ENCODE results near the gene GDPGP1. TPM values are rescaled to one million over a fixed set of nuclear protein-coding genes. Genes with fewer than 3 reads are reported as not detected.

The GDPGP1 gene
- total and polyA plus RNA-seq, 9 of the 15 experiments (the other 6 are each of a cell fraction or from before 2014, with no cell fraction given): 0.78 to 6.1 (median 2.8) TPM

DNA sequence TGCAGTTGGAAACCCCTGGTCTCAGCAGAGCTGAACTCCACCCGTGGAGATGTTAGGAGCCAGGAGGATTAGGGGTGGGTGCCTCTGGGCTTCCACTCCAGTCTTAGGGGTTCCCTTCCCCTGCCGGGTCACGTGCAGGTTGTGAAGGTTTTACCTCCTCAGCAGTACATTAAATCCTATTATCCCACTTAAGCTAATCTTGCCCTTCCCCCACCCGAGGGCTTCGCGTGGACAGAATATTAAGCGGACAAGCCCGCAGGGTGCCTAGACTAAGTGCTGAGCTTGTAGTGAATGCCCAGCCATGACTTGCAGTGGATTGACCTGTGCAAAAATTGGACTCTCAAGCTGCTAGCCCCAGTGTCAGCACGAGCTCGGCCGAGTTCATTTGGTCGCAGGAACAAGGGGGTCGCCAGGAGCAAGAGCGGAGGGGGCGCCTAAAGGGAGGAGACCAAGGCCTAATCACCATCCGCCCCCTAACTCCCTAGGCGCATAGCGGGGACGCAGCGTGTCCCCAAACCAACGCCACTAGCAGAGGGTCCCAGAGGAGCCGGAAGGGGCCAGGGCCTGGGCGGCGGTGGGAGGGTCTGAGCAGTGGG lies 33.4 kb upstream of the GDPGP1 start (continued):
- TF ChIP-seq, protein P1, sequence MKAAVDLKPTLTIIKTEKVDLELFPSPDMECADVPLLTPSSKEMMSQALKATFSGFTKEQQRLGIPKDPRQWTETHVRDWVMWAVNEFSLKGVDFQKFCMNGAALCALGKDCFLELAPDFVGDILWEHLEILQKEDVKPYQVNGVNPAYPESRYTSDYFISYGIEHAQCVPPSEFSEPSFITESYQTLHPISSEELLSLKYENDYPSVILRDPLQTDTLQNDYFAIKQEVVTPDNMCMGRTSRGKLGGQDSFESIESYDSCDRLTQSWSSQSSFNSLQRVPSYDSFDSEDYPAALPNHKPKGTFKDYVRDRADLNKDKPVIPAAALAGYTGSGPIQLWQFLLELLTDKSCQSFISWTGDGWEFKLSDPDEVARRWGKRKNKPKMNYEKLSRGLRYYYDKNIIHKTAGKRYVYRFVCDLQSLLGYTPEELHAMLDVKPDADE (conservative IDR thresholded peaks at IDR 0.05; ENCODE audit: control insufficient read depth, low read depth, low read length): no peak
- TF ChIP-seq HOXB6 (CRISPR knock-in tag; IDR thresholded peaks at IDR 0.05; ENCODE audit: borderline replicate concordance): no peak
- no peak for TF ChIP-seq PHF8 (IDR thresholded peaks at IDR 0.05; ENCODE audit: borderline replicate concordance, low read length)
- TF ChIP-seq PTRF (tag; IDR thresholded peaks at IDR 0.05): no peak

DNA sequence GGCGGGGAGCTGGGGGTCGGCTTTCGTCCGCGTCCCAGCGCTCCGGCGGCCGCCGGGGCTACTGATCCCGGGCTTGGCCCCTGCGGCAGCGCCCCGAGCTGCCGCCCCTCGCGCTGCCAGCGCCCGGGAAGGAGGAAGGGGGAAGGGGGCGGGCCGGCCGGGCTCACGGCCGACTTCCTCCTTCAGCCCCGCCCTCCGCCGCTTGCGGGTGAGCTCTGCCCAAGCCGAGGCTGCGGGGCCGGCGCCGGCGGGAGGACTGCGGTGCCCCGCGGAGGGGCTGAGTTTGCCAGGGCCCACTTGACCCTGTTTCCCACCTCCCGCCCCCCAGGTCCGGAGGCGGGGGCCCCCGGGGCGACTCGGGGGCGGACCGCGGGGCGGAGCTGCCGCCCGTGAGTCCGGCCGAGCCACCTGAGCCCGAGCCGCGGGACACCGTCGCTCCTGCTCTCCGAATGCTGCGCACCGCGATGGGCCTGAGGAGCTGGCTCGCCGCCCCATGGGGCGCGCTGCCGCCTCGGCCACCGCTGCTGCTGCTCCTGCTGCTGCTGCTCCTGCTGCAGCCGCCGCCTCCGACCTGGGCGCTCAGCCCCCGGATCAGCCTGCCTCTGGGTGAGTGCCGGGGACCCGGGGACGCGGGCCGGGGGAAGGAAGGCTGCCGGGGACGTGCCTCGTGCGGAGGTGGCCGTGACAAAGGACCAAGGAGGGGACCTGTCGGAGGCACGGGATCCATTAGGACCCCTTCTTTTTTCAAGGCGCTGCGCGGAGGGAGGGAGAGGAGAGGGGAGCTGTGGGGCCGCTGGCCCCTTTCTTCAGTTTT lies 32.7 kb upstream of the GDPGP1 start, which contains the start of gene SEMA4B:
Gene SEMA4B (plus strand): TSS at position 201 of the 814 bp plus-strand sequence. CDS start 249 bp downstream, at position 450.
- peaks cover 69% of the 10 kb centered on the region for H3K79me2 ChIP-seq (ENCODE audit: control insufficient read depth, insufficient read depth, low read length)
- 2% methylated on average over 36 of the region's 88 CpGs for WGBS (ENCODE audit: insufficient coverage, low coverage, missing lambda C conversion rate)
- DNase-seq (ENCODE audit: extremely low read depth in 1 of 4, low spot score in 3 of 4): peak; percentile 84 to 95 (median 92)
- intact Hi-C loops (cut with micrococcal nuclease) (loop anchor here (2.0 kb wide), 1 partner anchor 17 kb away; no protein-coding TSS in a partner anchor), in situ Hi-C loops (cut with MboI) (no loop called here)
- peak within 1 kb of the TSS; percentile 73 for H2AFZ ChIP-seq (ENCODE audit: low read depth, low read length)
- no peaks in the 10 kb centered on the region for H3K9me1 ChIP-seq (ENCODE audit: control insufficient read depth, insufficient read depth, low read length)
- peak; percentile 96 for ATAC-seq
- CTCF ChIA-PET (ENCODE audit: low intra/inter-chr PET ratio): interaction anchor here (0.7 kb wide), 1 partner anchor 58 kb away, joined by 3 read pairs; no protein-coding TSS in a partner anchor
- peak within 1 kb of the TSS; percentile 63 for H3K27ac ChIP-seq (ENCODE audit: extremely low read depth, low read depth, low read length)
- BruUV-seq (replicated peaks): no TSS peak
- H3K9ac ChIP-seq (ENCODE audit: insufficient read depth in 1 of 2, low read depth in 2 of 2, low read length in 2 of 2): peak within 1 kb of the TSS; percentile 64 to 93
- 0 out of 2 replicates have a peak, but pooled peaks cover 12% of the 10 kb centered on the region for H4K20me1 ChIP-seq (replicated peaks; ENCODE audit: control insufficient read depth, insufficient read depth, low read length)
- no peaks in the 10 kb centered on the region for H3K9me3 ChIP-seq (replicated peaks; ENCODE audit: control insufficient read depth, insufficient read depth, low read depth, low read length)
- no peak for FAIRE-seq
- H3K4me2 ChIP-seq (ENCODE audit: insufficient read depth, low read length): peak within 1 kb of the TSS; percentile 79
- peak within 1 kb of the TSS; percentile 83 for H3K4me3 ChIP-seq
- H3K4me1 ChIP-seq (replicated peaks in 1 of 2; ENCODE audit: control insufficient read depth in 2 of 2, insufficient read depth in 2 of 2, low read length in 2 of 2): peaks cover 26 to 33% of the 10 kb centered on the region in 2 experiments; a peak in 4 of 5 replicates
- POLR2A ChIA-PET: interaction anchor here (0.6 to 4.2 kb wide), 14 partner anchors 8 to 1098 kb away, joined by 3 to 24 read pairs (median 4); partner anchors contain the start of genes CIB1 and GDPGP1
- peaks cover 38% of the 10 kb centered on the region; the same call in 2 of the 3 replicates for H3K36me3 ChIP-seq (ENCODE audit: control insufficient read depth, insufficient read depth, low read length)
- H3K27me3 ChIP-seq (ENCODE audit: control insufficient read depth in 2 of 2, insufficient read depth in 2 of 2, low read length in 2 of 2): no peaks in the 10 kb centered on the region
- TF ChIP-seq CCNT2 (IDR thresholded peaks at IDR 0.05; ENCODE audit: borderline replicate concordance, extremely low read depth, insufficient read length, low read depth, low read length) (peak; percentile 82), GABPA (tag; conservative IDR thresholded peaks at IDR 0.05; ENCODE audit: low read depth) (peak; percentile 67), RBBP5 (IDR thresholded peaks at IDR 0.05; ENCODE audit: borderline replicate concordance, insufficient read depth, low read length, poor library complexity, severe bottlenecking) (peak; percentile 64), RBFOX2 (IDR thresholded peaks at IDR 0.05; ENCODE audit: low read depth, low read length) (peak; percentile 69), ELF1 (tag; IDR thresholded peaks at IDR 0.05) (peak; percentile 75), KDM5B (IDR thresholded peaks at IDR 0.05; ENCODE audit: insufficient replicate concordance, low read depth, low read length) (no peak), MTA3 (IDR thresholded peaks at IDR 0.05; ENCODE audit: borderline replicate concordance) (peak; percentile 68; the same call in 1 of the 2 replicates), CHD1 (IDR thresholded peaks at IDR 0.05; ENCODE audit: low read length) (peak; percentile 75)
- TF ChIP-seq, protein P1 (conservative IDR thresholded peaks at IDR 0.05; ENCODE audit: control insufficient read depth, low read depth, low read length): peak; percentile 65; the same call in 1 of the 2 replicates

Measured in K562 (cell line).